ENCODE data around the gene HDAC5.
"Not testable (repeated sequence)": the region's sequence is repeated elsewhere in the genome, so short reads cannot be mapped to it uniquely, and the experiment has no call there.

The HDAC5 gene

GRCh38 chr17:44066204-44066930 lies 57.1 kb downstream of the HDAC5 start, which contains the start of gene LSM12:
Gene LSM12 (minus strand): TSS chr17:44066671. CDS start chr17:44066587, 84 bp downstream.
- peak; percentile 91 for DNase-seq

GRCh38 chr17:44065668-44066203 lies 57.7 kb downstream of the HDAC5 start:
- peak; percentile 23 for DNase-seq

- no peak for DNase-seq
Measured at GRCh38 chr17:44063704-44064639, 59.5 kb downstream of the HDAC5 start.

- DNase-seq: no peak
Measured at GRCh38 chr17:44062871-44063270, 60.6 kb downstream of the HDAC5 start.

GRCh38 chr17:44061446-44061845 lies 62.0 kb downstream of the HDAC5 start:
- DNase-seq: no peak

GRCh38 chr17:44059101-44059892 lies 64.1 kb downstream of the HDAC5 start:
- no peak for DNase-seq

GRCh38 chr17:44053125-44053872 lies 70.1 kb downstream of the HDAC5 start:
- no peak for DNase-seq

- DNase-seq: no peak
Measured at GRCh38 chr17:44049294-44050060, 74.0 kb downstream of the HDAC5 start.

- DNase-seq: not testable (repeated sequence)
Measured at GRCh38 chr17:44046893-44047292, 76.5 kb downstream of the HDAC5 start.

- DNase-seq: no peak
Measured at GRCh38 chr17:44045486-44045885, 78.0 kb downstream of the HDAC5 start.

- no peak for DNase-seq
Measured at GRCh38 chr17:44044071-44044470, 79.4 kb downstream of the HDAC5 start.

- no peak for DNase-seq
Measured at GRCh38 chr17:44043272-44043696, 80.2 kb downstream of the HDAC5 start.

- DNase-seq: no peak
Measured at GRCh38 chr17:44039829-44040635, 83.4 kb downstream of the HDAC5 start.

GRCh38 chr17:44038604-44039011 lies 84.8 kb downstream of the HDAC5 start:
- DNase-seq: no peak

GRCh38 chr17:44037471-44037870 lies 86.0 kb downstream of the HDAC5 start:
- DNase-seq: no peak

- DNase-seq: not testable (repeated sequence)
Measured at GRCh38 chr17:44034688-44035087, 88.8 kb downstream of the HDAC5 start.

GRCh38 chr17:44033861-44034408 lies 89.5 kb downstream of the HDAC5 start:
- DNase-seq: no peak

GRCh38 chr17:44030482-44030881 lies 93.0 kb downstream of the HDAC5 start:
- DNase-seq: no peak

- no peak for DNase-seq
Measured at GRCh38 chr17:44029736-44030135, 93.7 kb downstream of the HDAC5 start.
